ENCODE data around the gene UBE2D3.

UBE2D3 gene

GRCh38 chr4:102781570-102781969 lies 45.8 kb downstream of the UBE2D3 start:
- no peak for TF ChIP-seq ZFX (IDR thresholded peaks at IDR 0.05)
- no peak for TF ChIP-seq CTCF (conservative IDR thresholded peaks at IDR 0.05)
- H3K27ac ChIP-seq = no peak overlapping the region

GRCh38 chr4:102780476-102781144 lies 46.7 kb downstream of the UBE2D3 start:
- no peak overlapping the region for H3K27ac ChIP-seq

GRCh38 chr4:102779204-102779603 lies 48.1 kb downstream of the UBE2D3 start:
- no peak overlapping the region for H3K27ac ChIP-seq
- TF ChIP-seq ZFX (IDR thresholded peaks at IDR 0.05) (no peak), CTCF (conservative IDR thresholded peaks at IDR 0.05) (no peak)

More at GRCh38 chr4:102780476-102781144, 46.7 kb downstream of the UBE2D3 start:
- TF ChIP-seq CTCF (conservative IDR thresholded peaks at IDR 0.05) (no peak), ZFX (IDR thresholded peaks at IDR 0.05) (no peak)

- TF ChIP-seq ZFX (IDR thresholded peaks at IDR 0.05) (no peak), CTCF (conservative IDR thresholded peaks at IDR 0.05) (no peak)
- no peak overlapping the region for H3K27ac ChIP-seq
Measured at GRCh38 chr4:102778720-102779119, 48.6 kb downstream of the UBE2D3 start.

- no peak overlapping the region for H3K27ac ChIP-seq
- TF ChIP-seq ZFX (IDR thresholded peaks at IDR 0.05) (no peak), CTCF (conservative IDR thresholded peaks at IDR 0.05) (no peak)
Measured at GRCh38 chr4:102775805-102776204, 51.5 kb downstream of the UBE2D3 start.

- TF ChIP-seq CTCF (conservative IDR thresholded peaks at IDR 0.05) (no peak), ZFX (IDR thresholded peaks at IDR 0.05) (no peak)
- no peak overlapping the region for H3K27ac ChIP-seq
Measured at GRCh38 chr4:102774254-102774653, 53.1 kb downstream of the UBE2D3 start.

GRCh38 chr4:102772738-102773340 lies 54.5 kb downstream of the UBE2D3 start:
- H3K27ac ChIP-seq = no peak overlapping the region
- no peak for TF ChIP-seq ZFX (IDR thresholded peaks at IDR 0.05)
- no peak for TF ChIP-seq CTCF (conservative IDR thresholded peaks at IDR 0.05)
